HEK293T (cell line): ENCODE data around the gene LSMEM2.

ENCODE experiments used
- BHLHE40 ChIP-seq: fragments of 450-650 bp; IDR thresholded peaks from 2 replicates; pipeline ENCODE4 v1.6.1; 2016; ENCODE audit warnings: mild to moderate bottlenecking, moderate library complexity, borderline replicate concordance
- NFRKB ChIP-seq: fragments of 450-650 bp; IDR thresholded peaks from 2 replicates; pipeline ENCODE4 v1.6.1; 2016; ENCODE audit warnings: mild to moderate bottlenecking, moderate library complexity
- ZNF384 ChIP-seq: fragments of 450-650 bp; IDR thresholded peaks from 2 replicates; pipeline ENCODE4 v1.6.1; 2016

DNA sequence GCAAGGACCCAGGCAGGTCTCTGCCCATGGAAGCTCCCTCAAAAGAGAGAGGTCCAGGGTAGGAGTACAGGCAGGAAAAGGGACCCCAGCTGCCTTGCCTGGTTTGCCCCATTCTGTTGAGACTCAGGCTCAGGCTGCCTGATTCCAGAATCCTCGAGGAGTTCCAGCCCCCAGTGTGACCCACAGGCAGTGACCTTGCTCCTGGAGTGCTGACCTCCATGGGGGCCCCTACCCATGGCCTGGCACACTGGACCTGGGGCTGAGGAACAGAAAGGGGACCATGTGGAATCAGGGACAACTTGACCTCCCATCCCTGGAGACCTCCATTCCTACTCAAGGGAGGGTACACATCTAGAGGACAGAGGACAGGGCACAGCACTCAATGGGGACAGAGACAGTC lies 13.3 kb upstream of the LSMEM2 start:
- TF ChIP-seq BHLHE40 (no peak), NFRKB (no peak), ZNF384 (no peak)
